ENCODE data around the gene DDX6.

GRCh38 chr11:118757876-118758399 is 33.0 kb downstream of the DDX6 start:
- TF ChIP-seq CTCF (IDR thresholded peaks at IDR 0.05) (no peak), EZH2phosphoT487 (IDR thresholded peaks at IDR 0.05) (no peak), EZH2 (IDR thresholded peaks at IDR 0.05) (no peak)

All from neural progenitor cell (in vitro differentiated cells).